ENCODE measurements around the gene MBOAT2.

MBOAT2 gene

DNA sequence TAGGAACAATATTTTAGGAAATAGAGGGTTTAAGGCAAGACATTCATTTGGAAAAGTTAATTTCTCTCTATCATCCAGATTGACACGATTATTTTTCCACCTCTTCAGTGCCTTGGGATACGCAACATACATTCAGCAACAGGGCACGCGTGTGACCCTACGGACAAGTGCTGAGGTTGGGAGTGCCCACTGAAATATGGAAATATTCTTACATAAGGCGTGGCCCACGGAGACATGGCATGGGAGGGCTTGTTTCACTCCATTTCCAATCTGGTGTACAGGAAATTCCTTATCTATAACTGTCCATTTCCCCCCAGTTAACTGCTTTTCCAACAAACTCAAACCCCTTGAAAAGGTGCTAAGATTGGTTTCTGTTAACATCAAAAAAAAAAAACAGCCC is 145.2 kb downstream of the MBOAT2 start:
- no peak for DNase-seq (ENCODE audit: low read depth)

DNA sequence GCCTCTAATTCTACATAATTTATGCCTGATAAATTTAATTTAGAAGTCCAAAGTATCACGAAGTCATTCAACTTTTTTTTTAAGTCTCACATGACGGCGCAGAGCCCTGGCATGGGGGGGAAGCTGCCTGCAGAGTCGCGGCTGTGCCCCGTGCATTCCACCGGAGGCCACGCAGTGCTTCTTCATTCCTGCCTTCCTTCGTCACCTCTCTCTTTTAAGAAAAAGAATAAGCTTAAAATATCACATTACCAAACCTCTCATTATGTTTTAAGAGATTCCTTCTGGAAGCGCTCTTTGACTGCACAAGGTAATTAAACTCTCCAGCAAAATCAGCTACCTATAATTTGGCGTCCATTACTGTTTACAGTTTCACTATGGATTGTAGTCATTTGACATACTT is 145.8 kb downstream of the MBOAT2 start:
- DNase-seq (ENCODE audit: low read depth) = no peak

DNA sequence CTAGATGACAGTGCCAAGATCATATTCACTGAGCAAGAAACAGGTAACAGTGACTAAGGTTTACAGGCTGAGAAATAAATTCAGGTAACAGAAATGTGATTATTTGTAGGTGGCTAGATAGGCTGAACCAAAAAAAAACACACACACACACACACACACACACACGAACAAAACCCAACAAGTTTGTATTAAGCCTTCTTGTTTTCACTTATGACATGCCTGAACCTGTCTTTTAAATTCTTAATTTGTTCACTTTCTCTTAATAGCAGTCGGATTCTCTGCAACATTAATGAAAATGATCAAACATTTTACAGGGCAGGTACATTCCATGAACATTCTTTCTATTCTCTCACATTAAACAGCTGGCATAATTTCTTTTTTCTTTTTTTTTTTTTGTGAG is 147.3 kb downstream of the MBOAT2 start:
- DNase-seq (ENCODE audit: low read depth) = no peak

DNA sequence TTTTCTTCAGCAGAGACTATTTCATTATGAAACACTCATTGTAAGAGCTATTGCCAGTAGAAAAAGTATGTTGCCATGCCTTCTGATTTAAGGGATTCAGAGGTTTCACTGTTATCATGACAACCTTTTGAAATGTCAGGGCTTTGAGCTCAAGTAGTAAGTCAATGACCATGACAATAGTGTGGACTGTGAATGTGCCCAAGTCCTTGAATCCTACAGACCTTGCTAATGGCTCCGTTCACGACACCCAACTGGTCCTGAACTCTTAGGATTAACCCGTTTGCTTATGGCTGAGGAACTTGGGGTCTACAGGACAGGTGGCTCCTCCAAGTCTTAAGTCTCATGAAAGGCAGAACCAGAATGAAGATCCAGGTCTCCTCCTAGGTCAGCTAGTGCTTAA is 148.5 kb downstream of the MBOAT2 start:
- no peak for DNase-seq (ENCODE audit: low read depth)

DNA sequence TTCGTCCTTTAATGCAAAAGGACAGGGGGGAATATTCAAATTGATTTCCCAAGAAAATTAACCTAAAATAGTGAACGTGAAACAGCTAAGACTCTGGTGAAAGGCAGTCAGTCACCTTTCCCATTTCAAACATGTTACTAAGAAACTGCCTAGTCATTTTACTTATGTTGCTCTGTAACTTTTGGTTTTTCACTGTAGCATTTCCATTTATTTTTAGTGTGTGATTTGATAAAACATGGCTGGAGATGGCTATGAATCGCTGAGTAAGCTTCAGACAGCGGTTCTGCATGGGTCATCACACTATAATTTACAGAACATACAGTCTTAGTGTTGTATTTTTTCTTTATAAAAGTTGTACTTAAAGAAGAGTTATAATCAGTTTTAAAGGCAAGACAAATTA is 150.1 kb downstream of the MBOAT2 start:
- DNase-seq (ENCODE audit: low read depth) = no peak

DNA sequence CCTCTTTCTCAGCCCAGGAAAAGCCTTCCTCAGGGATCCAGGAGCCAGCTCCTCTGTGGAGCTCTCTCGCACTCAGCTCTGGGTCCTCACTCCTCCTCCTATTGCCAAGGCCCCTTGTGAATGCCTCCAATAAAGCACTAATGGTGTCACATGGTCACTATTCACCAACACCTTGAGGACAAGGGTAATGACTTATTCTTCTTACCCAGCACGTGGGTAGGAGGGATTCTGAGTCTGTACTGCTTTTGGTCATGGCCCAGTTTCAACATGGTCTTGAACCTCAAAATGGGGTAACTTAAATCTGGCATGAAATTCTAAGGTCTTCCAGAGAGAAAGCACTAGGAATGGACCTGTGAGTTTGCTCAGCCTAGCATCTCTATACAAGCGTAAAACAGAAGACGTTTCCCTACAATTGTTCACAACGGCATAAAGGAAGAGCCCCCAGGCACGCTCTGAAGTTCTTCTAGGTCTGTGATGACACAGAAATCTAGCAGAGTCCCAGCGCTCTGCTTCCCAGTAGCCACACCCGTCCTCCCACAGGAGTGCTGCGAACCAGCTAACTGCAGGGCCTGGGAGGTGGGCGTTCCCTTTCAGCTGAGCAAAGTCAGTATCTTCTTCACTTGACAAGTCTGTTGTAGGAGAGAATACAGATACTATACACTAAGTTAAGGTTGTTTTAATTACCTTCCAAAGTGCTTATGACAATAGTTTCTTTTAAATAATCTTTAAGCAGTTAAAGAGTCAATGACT is 151.5 kb downstream of the MBOAT2 start:
- DNase-seq (ENCODE audit: low read depth) = no peak

DNA sequence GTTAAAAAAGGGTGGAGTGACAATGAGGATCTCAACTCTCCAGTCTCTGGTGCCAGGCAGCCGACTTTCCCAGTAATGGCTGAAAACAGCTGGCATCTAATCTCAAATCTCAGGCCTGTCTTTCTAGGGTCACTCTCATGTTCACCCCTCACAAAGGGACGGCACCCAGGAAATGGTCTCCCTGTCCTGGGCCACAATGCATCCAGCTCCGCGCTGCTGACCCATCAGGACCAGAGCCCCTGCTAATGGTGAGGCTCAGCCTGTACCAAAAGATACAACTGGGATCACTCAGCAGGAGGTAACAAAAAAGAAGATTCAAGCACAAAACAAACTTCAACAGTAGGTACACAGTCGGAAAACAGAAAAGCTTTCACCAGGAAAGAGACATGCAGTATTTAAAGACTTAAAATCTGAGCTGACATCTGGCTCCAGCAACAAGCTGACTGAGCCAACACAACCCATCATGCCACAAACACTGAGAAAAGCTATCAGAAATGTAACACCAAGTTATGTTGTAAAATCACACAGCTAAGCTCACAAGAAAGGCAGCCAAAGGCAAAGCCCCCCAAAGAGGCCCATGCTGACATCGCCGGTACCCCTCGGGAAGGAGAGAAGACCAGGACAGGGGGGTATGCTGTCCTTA is 152.5 kb downstream of the MBOAT2 start:
- no peak for DNase-seq (ENCODE audit: low read depth)

DNA sequence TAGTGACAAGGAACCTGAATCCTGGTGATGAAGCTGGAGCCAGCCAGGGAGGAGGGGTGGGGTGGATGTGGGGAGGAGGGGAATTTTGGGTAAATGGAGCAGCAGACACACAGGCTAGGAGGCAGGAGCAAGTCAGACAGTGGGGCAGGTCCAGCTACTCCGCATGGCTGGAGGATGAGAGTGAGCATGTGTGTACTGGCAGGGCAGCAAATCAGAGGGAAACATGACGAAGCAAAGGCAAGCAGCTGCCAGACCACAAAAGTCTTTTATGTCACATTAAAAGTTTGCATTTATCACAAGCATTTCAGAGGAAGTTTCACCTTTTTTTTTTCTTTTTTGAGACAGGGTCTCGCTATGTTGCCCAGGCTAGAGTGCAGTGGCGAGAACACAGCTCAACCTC is 154.2 kb downstream of the MBOAT2 start:
- DNase-seq (ENCODE audit: low read depth) = no peak

DNA sequence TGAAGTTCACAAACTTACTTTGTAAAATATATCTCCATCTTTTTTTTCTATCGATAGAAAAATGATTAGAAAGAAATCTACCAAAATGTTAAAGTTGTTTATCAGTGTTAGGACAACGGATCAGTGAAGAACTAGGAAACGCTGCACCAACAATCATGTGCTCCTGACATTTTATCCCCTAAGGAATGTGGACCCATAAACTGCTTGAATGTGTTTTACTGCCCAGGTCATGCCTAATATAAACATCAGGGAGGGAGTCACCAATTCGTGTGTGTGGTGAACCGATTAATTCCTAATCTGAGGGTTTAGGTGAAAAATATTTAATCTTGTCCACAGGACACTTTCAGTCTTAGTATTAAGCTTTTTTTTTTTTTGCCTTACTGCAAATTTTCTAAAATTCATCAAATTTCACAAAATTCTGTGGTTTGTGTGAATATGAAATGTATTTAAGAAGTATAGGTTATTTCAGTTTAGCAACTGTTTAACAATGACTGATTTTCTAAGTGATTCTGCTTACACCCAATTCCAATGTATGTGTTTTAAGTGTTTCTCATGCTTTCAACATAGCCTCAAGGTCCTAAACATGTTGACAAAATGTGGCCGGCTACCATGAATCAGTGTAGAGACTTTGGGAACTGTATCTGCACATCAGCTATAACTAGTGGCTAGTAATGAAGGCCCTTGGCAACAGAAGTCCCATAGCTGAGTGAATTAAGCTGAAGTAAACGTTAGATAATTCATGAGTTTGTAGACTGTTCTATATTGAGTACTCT is 155.0 kb downstream of the MBOAT2 start:
- DNase-seq (ENCODE audit: low read depth) = no peak

DNA sequence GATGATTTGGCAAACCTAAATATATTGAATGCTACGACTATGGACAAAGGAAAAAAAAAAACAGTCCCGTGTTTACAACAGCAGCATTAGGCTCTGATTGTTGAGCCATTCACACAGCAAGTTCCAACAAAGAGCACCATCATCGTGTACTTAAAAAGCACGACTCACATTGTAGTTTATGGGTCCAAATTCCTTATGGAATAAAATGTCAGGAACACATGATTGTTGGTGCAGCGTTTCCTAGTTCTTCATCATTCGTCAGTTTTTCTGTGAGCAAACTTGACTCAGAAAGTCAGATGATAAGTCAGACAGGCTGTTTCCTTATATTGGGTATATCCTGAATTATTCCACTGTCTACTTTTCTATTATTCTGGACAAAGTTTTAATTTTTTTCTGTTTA is 156.1 kb downstream of the MBOAT2 start:
- no peak for DNase-seq (ENCODE audit: low read depth)

DNA sequence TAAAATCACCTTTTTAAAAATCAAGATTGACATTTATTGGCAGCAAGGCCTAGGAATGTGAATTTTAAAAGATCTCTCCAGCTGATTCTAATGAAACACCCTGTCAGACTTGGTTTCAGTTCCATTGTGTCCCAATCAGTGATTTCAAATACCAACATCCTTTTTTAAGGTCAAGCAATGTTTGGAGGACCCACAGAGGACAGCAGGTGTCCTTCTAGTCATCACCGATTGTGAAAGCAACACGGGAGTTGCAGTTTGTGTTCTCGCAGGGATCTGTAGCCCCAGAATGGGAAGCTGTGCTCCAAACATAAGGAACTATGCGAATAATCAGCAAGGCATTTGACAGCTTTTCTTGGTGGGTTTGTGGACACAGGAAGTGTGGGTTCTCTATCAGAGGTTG is 161.6 kb downstream of the MBOAT2 start:
- no peak for DNase-seq (ENCODE audit: low read depth)

DNA sequence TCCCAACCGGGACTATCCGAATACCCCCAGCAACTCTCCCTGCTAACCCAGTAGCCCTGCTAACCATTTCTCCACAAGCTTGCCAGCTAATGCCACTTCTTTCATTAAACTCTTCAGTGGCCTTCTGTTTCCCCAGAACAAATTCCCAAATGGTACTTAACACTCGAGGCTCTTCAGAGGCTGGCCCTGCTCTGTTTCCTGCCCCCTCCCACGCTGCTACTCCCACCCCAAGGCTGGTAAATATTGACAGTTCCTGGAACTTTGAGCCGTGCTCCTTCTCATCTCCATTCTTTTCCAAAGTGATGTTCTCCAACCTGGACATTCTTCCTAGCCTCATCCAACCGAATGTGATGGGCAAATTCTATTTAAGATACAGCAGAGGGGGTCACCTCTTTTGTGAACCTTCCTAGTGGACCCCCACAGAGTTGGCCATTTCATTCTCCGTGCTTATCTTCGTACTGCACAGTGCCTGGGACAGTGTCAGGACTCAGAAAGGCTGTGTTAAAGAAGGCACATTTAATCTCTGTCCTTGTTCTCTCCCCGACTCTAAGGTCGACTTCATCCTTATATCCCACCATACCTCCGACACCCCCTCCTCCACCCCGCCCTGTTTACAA is 162.9 kb downstream of the MBOAT2 start:
- no peak for DNase-seq (ENCODE audit: low read depth)

DNA sequence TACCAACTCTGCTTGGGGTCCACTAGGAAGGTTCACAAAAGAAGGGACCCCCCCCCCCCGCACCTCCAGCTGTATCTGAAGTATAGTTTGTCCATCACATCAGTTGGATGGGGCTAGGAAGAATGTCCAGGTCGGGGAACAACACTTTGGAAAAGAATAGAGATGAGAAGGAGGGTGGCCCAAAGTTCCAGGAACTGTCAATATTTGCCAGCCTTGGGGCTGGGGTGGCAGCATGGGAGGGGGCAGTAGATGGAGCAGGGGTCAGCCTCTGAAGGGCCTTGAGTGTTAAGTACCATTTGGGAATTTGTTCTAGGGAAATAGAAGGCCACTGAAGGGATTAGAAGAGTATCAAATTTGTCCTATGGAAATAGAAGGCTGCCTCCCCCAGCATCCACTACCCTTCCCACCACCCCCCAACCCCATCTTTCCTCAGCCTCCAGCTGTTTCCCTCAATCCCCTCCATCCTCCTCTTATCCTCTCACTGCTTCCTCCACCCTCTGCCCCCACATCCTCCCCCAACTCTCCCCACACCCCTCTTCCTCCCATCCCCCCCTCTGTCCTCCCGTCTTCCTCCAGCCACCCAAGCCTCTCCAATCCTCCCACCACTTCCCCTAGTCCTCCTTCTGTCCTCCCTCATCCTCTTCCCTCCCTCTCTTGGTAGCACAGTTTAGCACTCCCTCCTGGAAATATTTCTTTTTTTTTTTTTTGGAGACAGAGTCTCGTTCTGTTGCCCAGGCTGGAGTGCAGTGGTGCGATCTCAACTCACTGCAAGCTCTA is 164.1 kb downstream of the MBOAT2 start:
- no peak for DNase-seq (ENCODE audit: low read depth)

DNA sequence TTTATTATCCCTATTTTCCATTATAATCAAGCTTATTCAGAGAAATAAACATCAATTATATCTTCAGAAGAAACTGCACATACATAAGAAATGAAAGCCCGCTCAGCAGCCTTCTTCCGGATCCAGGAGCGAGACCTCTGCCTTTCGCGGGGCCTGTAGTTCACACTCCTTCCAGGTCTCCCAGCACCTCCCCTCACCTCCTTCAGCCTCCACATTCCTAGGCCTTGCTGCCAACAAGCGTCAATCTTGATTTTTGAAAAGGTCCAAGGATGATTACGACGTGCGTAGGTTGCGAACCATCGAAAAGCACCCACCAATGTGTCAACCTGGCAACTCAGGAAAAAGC is 165.7 kb downstream of the MBOAT2 start:
- no peak for DNase-seq (ENCODE audit: low read depth)

DNA sequence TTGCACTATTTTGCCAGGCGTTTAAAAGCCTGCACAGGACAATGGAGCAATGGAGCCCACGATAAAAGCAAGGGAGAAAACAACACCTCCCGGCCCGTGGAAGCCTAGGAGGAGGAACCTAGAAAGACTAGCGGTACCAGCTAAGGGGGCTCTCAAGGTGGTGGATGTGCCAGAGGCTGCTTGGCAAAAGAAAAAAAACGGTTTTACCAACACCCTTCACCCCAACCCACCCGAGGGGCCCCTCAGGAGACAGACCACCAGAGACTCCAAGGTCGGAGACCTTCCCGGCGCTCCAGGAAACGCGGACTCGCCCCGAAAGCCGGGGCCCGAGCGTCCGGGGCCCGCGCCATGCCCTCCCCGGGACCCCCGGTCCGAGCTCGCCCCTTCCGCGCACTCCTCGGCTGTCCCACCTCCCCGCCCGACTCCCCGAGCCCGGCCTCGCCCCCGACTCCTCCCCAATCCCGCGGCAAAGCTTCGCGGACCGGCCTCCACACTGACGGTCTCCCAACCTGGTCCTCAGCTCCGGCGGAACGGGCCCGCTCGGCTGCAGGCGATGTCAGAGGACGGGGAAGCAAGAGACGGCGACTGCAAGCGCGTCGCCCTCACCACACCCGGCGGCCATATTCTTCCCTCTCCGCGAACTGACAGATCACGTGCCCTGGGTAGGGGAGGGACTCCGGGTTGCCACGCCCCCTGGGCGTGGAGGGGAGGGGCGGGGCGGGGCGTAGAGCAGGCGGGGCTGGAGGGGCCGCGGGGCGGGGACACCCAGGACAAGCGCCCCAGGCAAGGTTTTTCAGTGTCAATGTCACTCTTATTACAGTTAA is 166.3 kb downstream of the MBOAT2 start, which contains the start of gene KIDINS220:
Gene KIDINS220 (minus strand): TSS at position 643 of the 824 bp plus-strand sequence. CDS start 10,520 bp downstream, outside the sequence.
- DNase-seq (ENCODE audit: low read depth) = peak; percentile 74

DNA sequence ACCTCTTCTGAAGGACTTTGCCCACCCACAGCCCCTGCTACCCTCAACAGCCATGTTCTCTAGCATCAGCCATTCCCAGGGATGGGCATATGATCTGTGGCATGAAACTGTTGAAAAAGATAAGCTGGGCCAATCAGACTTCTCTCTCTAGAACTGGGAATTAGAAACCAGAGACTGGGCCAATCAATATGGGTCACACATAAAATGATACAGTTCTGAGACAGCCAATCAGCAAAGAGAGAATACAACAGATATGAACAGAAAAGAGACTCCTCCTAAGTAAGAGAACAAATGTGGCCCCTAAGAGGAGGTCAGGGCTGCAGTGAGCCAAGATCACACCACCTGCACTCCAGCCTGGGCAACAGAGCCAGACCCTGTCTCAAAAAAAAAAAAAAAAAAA is 168.2 kb downstream of the MBOAT2 start:
- no peak for DNase-seq (ENCODE audit: low read depth)

DNA sequence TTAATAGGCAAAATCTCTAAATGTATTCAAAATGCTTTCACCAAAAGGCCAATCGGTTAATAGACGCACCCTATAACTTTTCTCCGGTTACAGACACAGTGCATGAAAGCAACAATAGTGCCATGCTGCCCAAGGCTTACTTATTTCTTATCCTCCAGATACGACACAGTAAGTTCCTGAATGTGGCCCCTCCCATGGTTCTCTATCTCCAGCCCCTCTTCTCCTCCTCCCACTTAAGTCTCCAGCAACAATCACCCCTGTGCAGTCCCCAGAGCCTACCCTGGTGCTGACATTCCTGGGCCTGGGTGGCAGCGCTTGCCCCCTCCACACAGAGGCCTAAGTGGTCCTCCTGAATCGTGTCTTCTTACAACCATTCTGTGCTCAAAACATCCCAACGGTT is 169.6 kb downstream of the MBOAT2 start:
- DNase-seq (ENCODE audit: low read depth) = no peak

DNA sequence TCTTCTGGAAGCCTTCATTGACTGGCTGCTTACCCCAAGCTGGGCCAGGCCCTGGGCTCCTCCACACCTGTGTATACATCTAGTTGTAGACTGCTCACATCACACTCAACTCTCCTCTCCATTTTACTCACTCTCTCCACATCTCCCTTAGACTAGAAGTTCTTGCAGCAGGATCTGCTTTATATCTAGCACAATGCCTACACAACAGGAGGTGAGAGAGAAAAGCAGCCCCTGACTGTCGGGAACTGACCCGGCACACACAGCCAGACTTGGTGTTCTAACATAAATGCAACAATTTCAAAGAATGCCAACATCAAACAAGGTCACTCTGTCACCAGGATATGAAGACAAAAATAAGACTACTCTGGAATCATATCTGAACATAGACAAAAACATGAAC is 172.0 kb downstream of the MBOAT2 start:
- no peak for DNase-seq (ENCODE audit: low read depth)

DNA sequence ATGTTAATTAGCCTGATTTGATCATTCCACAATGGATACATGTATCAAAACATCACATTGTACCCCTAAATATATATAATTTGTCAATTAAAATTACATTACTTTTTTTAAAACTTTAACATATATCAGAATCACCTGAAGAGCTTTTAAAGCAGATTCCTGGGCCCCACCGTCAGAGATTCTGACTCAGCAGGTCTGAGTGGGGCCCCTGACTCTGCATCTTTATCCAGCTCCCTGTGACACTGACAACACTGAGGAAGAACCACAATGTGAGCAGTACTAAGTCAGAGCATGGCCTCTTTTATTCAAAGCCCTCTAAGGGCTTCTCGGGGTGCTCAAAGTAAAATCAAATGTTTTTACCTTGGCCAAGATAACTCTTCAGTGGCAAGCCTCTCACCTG is 175.8 kb downstream of the MBOAT2 start:
- no peak for DNase-seq (ENCODE audit: low read depth)

DNA sequence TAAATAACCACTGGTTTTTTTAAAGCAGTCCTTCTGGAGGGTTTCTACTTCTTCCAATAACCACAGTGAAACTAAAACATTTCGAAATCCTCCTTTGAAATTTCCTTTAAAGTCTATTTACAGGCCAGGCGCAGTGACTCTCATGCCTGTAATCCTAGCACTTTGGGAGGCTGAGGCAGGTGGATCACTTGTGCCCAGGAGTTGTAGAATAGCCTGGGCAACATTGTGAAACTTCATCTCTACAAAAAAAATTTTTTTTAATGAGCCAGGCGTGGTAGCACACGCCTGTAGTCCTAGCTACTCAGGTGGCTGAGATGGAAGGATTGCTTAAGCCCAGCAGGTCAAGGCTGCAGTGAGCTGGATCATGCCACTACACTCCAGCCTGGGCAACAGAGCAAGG is 181.3 kb downstream of the MBOAT2 start:
- DNase-seq (ENCODE audit: low read depth) = no peak
